ENCODE data around the gene NAALADL2. TPM values are rescaled to one million over a fixed set of nuclear protein-coding genes. Genes with fewer than 3 reads are reported as not detected.

NAALADL2 gene
- total and polyA plus RNA-seq, 9 of the 15 experiments (the other 6 are each of a cell fraction or from before 2014, with no cell fraction given), result 0.29 to 1.1 (median 0.79) TPM; not detected in 1

DNA sequence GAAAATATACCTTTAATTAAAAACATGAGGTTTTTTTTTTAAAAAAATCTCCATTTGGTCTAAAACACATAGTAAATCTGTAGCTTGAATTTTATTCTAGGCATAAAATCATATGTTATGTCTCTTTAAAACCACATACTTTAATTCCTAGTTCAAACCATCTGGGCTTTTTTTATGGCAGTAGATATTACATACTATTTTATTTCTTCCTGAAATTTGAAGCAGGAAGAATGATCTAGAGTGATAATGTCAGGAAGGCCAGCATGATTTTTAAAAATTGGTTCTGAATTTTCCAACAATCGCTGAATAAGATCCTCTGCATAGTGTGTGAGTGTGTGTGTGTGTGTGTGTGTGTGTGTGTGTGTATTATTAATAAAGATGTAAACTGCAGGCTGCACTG lies 420.3 kb downstream of the NAALADL2 start:
- no peaks in the 10 kb centered on the region for H3K79me2 ChIP-seq (ENCODE audit: control insufficient read depth, insufficient read depth, low read length)
- H3K9ac ChIP-seq (ENCODE audit: insufficient read depth in 1 of 2, low read depth in 2 of 2, low read length in 2 of 2), result no peak overlapping the region
- H3K4me1 ChIP-seq (replicated peaks in 1 of 2; ENCODE audit: control insufficient read depth in 2 of 2, insufficient read depth in 2 of 2, low read length in 2 of 2), result no peaks in the 10 kb centered on the region
- no peak for DNase-seq (ENCODE audit: extremely low read depth in 1 of 4, low spot score in 3 of 4)
- no TSS peak for BruUV-seq (replicated peaks)
- no peak overlapping the region for H3K27ac ChIP-seq (ENCODE audit: extremely low read depth, low read depth, low read length)
- no peak for FAIRE-seq
- H3K4me2 ChIP-seq (ENCODE audit: insufficient read depth, low read length), result no peak overlapping the region
- POLR2A ChIA-PET, result no interaction called here
- in situ Hi-C loops (cut with MboI) (loop anchor here (25.0 kb wide), 1 partner anchor 1942 kb away; no protein-coding TSS in a partner anchor), intact Hi-C loops (cut with micrococcal nuclease) (no loop called here)
- H3K36me3 ChIP-seq (ENCODE audit: control insufficient read depth, insufficient read depth, low read length), result no peaks in the 10 kb centered on the region
- no peak overlapping the region for H2AFZ ChIP-seq (ENCODE audit: low read depth, low read length)
- CTCF ChIA-PET (ENCODE audit: low intra/inter-chr PET ratio), result no interaction called here
- H4K20me1 ChIP-seq (replicated peaks; ENCODE audit: control insufficient read depth, insufficient read depth, low read length), result no peaks in the 10 kb centered on the region
- no peak for ATAC-seq
- H3K9me3 ChIP-seq (replicated peaks; ENCODE audit: control insufficient read depth, insufficient read depth, low read depth, low read length), result no peaks in the 10 kb centered on the region
- no peak overlapping the region for H3K4me3 ChIP-seq
- no peaks in the 10 kb centered on the region for H3K27me3 ChIP-seq (ENCODE audit: control insufficient read depth in 2 of 2, insufficient read depth in 2 of 2, low read length in 2 of 2)
- no peaks in the 10 kb centered on the region for H3K9me1 ChIP-seq (ENCODE audit: control insufficient read depth, insufficient read depth, low read length)
- WGBS (ENCODE audit: insufficient coverage, low coverage, missing lambda C conversion rate), result 0% methylated on average over 1 of the region's 1 CpG
- TF ChIP-seq YY1 (IDR thresholded peaks at IDR 0.05; ENCODE audit: borderline replicate concordance in 1 of 3, control insufficient read depth in 1 of 3, extremely low read depth in 1 of 3, insufficient read depth in 3 of 3, insufficient read length in 1 of 3, insufficient replicate concordance in 2 of 3, low read depth in 1 of 3, low read length in 2 of 3) (no peak), MTF1 (CRISPR knock-in tag; IDR thresholded peaks at IDR 0.05; ENCODE audit: borderline replicate concordance) (no peak), DNMT1 (IDR thresholded peaks at IDR 0.05) (no peak), SAP30 (IDR thresholded peaks at IDR 0.05; ENCODE audit: borderline replicate concordance, insufficient read depth, low read depth, low read length, poor library complexity, severe bottlenecking) (no peak), HNRNPL (IDR thresholded peaks at IDR 0.05; ENCODE audit: low read depth, low read length) (no peak), CHD1 (IDR thresholded peaks at IDR 0.05; ENCODE audit: low read length) (no peak), RAD21 (CRISPR knock-in tag; conservative IDR thresholded peaks at IDR 0.05 in 1 of 2, IDR thresholded peaks at IDR 0.05 in 1 of 2) (no peak), BACH1 (tag; IDR thresholded peaks at IDR 0.05) (no peak), ZNF263 (CRISPR knock-in tag; IDR thresholded peaks at IDR 0.05; ENCODE audit: borderline replicate concordance) (no peak)
- TF ChIP-seq, protein P1, sequence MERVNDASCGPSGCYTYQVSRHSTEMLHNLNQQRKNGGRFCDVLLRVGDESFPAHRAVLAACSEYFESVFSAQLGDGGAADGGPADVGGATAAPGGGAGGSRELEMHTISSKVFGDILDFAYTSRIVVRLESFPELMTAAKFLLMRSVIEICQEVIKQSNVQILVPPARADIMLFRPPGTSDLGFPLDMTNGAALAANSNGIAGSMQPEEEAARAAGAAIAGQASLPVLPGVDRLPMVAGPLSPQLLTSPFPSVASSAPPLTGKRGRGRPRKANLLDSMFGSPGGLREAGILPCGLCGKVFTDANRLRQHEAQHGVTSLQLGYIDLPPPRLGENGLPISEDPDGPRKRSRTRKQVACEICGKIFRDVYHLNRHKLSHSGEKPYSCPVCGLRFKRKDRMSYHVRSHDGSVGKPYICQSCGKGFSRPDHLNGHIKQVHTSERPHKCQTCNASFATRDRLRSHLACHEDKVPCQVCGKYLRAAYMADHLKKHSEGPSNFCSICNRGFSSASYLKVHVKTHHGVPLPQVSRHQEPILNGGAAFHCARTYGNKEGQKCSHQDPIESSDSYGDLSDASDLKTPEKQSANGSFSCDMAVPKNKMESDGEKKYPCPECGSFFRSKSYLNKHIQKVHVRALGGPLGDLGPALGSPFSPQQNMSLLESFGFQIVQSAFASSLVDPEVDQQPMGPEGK (CRISPR knock-in tag; IDR thresholded peaks at IDR 0.05; ENCODE audit: borderline replicate concordance), result no peak
- TF ChIP-seq, protein P2, sequence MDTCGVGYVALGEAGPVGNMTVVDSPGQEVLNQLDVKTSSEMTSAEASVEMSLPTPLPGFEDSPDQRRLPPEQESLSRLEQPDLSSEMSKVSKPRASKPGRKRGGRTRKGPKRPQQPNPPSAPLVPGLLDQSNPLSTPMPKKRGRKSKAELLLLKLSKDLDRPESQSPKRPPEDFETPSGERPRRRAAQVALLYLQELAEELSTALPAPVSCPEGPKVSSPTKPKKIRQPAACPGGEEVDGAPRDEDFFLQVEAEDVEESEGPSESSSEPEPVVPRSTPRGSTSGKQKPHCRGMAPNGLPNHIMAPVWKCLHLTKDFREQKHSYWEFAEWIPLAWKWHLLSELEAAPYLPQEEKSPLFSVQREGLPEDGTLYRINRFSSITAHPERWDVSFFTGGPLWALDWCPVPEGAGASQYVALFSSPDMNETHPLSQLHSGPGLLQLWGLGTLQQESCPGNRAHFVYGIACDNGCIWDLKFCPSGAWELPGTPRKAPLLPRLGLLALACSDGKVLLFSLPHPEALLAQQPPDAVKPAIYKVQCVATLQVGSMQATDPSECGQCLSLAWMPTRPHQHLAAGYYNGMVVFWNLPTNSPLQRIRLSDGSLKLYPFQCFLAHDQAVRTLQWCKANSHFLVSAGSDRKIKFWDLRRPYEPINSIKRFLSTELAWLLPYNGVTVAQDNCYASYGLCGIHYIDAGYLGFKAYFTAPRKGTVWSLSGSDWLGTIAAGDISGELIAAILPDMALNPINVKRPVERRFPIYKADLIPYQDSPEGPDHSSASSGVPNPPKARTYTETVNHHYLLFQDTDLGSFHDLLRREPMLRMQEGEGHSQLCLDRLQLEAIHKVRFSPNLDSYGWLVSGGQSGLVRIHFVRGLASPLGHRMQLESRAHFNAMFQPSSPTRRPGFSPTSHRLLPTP (IDR thresholded peaks at IDR 0.05; ENCODE audit: borderline replicate concordance, extremely low read depth, insufficient read length), result no peak
- TF ChIP-seq, protein P3, sequence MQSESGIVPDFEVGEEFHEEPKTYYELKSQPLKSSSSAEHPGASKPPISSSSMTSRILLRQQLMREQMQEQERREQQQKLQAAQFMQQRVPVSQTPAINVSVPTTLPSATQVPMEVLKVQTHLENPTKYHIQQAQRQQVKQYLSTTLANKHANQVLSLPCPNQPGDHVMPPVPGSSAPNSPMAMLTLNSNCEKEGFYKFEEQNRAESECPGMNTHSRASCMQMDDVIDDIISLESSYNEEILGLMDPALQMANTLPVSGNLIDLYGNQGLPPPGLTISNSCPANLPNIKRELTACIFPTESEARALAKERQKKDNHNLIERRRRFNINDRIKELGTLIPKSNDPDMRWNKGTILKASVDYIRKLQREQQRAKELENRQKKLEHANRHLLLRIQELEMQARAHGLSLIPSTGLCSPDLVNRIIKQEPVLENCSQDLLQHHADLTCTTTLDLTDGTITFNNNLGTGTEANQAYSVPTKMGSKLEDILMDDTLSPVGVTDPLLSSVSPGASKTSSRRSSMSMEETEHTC (IDR thresholded peaks at IDR 0.05), result no peak
